Endothelial cell of umbilical vein (primary cell): ENCODE data around the gene NRDE2. TPM values are rescaled to one million over a fixed set of nuclear protein-coding genes. Genes with fewer than 3 reads are reported as not detected.

Source experiments
- BruUV-seq: library from RNA; stranded (reverse); fragments of 400-500 nt; replicated peaks from 2 replicates; lab custom pipeline; 2021; lab: Mats Ljungman, UMichigan
- CTCF ChIA-PET: fragments of 300-600, 350-600 bp; sonication (Branson Sonifier 250); formaldehyde crosslinking; loops from one replicate; lab custom pipeline; 2021; ENCODE audit warnings: antibody characterized with exemption, inconsistent platforms; lab: Charles Lee
- POLR2A ChIA-PET: fragments of 300-600, 350-600 bp; sonication (Branson Sonifier 250); formaldehyde crosslinking; loops from one replicate; lab custom pipeline; 2021; ENCODE audit warnings: antibody characterized with exemption, inconsistent platforms; lab: Charles Lee
- DNase-seq: peaks from one replicate; pipeline ENCODE4 v3.0.0-alpha.2; 2011; ENCODE audit warnings: low read depth, low spot score
- FAIRE-seq: peaks from 2 replicates; lab custom pipeline; 2011; peaks lifted over from hg19 to GRCh38; lab: Jason Lieb, UNC
- H2AFZ ChIP-seq: 2 replicates; pipeline ENCODE4 v1.6.0; 2012; ENCODE audit warnings: low read depth, low read length, control low read depth, inconsistent platforms
- H3K27ac ChIP-seq: 2 replicates; pipeline ENCODE4 v1.5.1; 2011; ENCODE audit warnings: low read depth, mild to moderate bottlenecking, control low read depth, low read length, moderate library complexity; ENCODE audit not compliant: insufficient read depth
- H3K27me3 ChIP-seq, 2 experiments: 2 replicates each; pipeline versions ENCODE4 v1.6.0 to v1.6.1; 2011; ENCODE audit warnings: low read length in 2 of 2, mixed read lengths in 1 of 2; ENCODE audit not compliant: control insufficient read depth in 2 of 2, insufficient read depth in 2 of 2
- H3K36me3 ChIP-seq, 2 experiments: 2 replicates in 1 of 2; 3 replicates in 1 of 2; pipeline ENCODE4 v1.5.1; 2011; ENCODE audit warnings: low read length in 2 of 2, mild to moderate bottlenecking in 1 of 2, moderate library complexity in 1 of 2; ENCODE audit not compliant: control insufficient read depth in 2 of 2, insufficient read depth in 2 of 2; ENCODE audit errors: extremely low read depth in 1 of 2
- H3K4me1 ChIP-seq: 3 replicates; pipeline ENCODE4 v1.5.1; 2011; ENCODE audit warnings: mild to moderate bottlenecking, low read length; ENCODE audit not compliant: control insufficient read depth, insufficient read depth; ENCODE audit errors: extremely low read depth
- H3K4me2 ChIP-seq: 2 replicates; pipeline ENCODE4 v1.6.1; 2011; ENCODE audit warnings: low read length, control low read depth, mixed read lengths; ENCODE audit not compliant: insufficient read depth
- H3K4me3 ChIP-seq, 3 experiments: fragments of 200-600 bp in 1 of 3; sonication (generic), shearing (Covaris generic) in 1 of 3; replicated peaks in 1 of 3; 2 replicates each; pipeline ENCODE4 v1.5.1; 2011 to 2016; ENCODE audit warnings: control low read depth in 3 of 3, low read length in 3 of 3, mild to moderate bottlenecking in 2 of 3, inconsistent platforms in 1 of 3, low read depth in 1 of 3, moderate library complexity in 1 of 3; ENCODE audit not compliant: insufficient read depth in 1 of 3
- H3K79me2 ChIP-seq: 2 replicates; pipeline ENCODE4 v1.6.0; 2012; ENCODE audit warnings: low read length, inconsistent platforms; ENCODE audit not compliant: control insufficient read depth, insufficient read depth
- H3K9ac ChIP-seq: replicated peaks from 2 replicates; pipeline ENCODE3; 2011; ENCODE audit warnings: low read length, control low read depth; ENCODE audit not compliant: insufficient read depth; ENCODE audit errors: extremely low read depth
- H3K9me1 ChIP-seq: replicated peaks from 3 replicates; pipeline ENCODE4 v1.6.0; 2011; ENCODE audit warnings: mild to moderate bottlenecking, low read length; ENCODE audit not compliant: control insufficient read depth, insufficient read depth; ENCODE audit errors: extremely low read depth
- H3K9me3 ChIP-seq: replicated peaks from 2 replicates; pipeline ENCODE4 v1.5.1; 2012; ENCODE audit warnings: low read length, inconsistent platforms; ENCODE audit not compliant: control insufficient read depth, insufficient read depth
- H4K20me1 ChIP-seq: replicated peaks from 2 replicates; pipeline ENCODE3; 2011; ENCODE audit warnings: mild to moderate bottlenecking, low read length; ENCODE audit not compliant: control insufficient read depth, insufficient read depth; ENCODE audit errors: extremely low read depth
- EZH2 ChIP-seq: IDR thresholded peaks from 2 replicates; pipeline ENCODE4 v1.6.1; 2012; ENCODE audit warnings: borderline replicate concordance, low read depth, mild to moderate bottlenecking, moderate library complexity, low read length, inconsistent platforms; ENCODE audit not compliant: severe bottlenecking
- FOS ChIP-seq: IDR thresholded peaks from 2 replicates; pipeline ENCODE4 v1.6.1; 2011; ENCODE audit warnings: mild to moderate bottlenecking, low read length, moderate library complexity, borderline replicate concordance; ENCODE audit not compliant: insufficient read depth
- GATA2 ChIP-seq: IDR thresholded peaks from 2 replicates; pipeline ENCODE4 v1.7.0; 2011; ENCODE audit warnings: low read depth, mild to moderate bottlenecking, moderate library complexity, mixed read lengths, low read length; ENCODE audit not compliant: insufficient read length, insufficient read depth
- JUN ChIP-seq: IDR thresholded peaks from 2 replicates; pipeline ENCODE4 v1.6.1; 2011; ENCODE audit warnings: borderline replicate concordance, low read depth; ENCODE audit not compliant: insufficient read length, insufficient read depth
- MYC ChIP-seq: IDR thresholded peaks from one replicate; pipeline ENCODE4 v1.6.1; 2011; ENCODE audit warnings: mild to moderate bottlenecking, low read depth, low read length
- POLR2A ChIP-seq: IDR thresholded peaks from 2 replicates; pipeline ENCODE4 v1.6.1; 2012; ENCODE audit warnings: low read depth, mild to moderate bottlenecking, control low read depth, low read length
- POLR2AphosphoS5 ChIP-seq: IDR thresholded peaks from 2 replicates; pipeline ENCODE4 v1.6.1; 2012; ENCODE audit warnings: low read depth, mild to moderate bottlenecking, control low read depth, low read length, moderate library complexity; ENCODE audit not compliant: insufficient read depth
- dilution Hi-C: fragments of 300-500 bp; cut with MboI; formaldehyde crosslinking; loops from one replicate; pipeline ENCODE4 v1.15.0; 2019; ENCODE audit warnings: low sequenced_read_pairs; ENCODE audit not compliant: extremely low pct_ligation_motif_present
- intact Hi-C: fragments of 100-400 bp; cut with micrococcal nuclease; formaldehyde crosslinking; loops from one replicate; pipeline ENCODE4 v1.10.0; 2022
- polyA plus RNA-seq, 4 experiments: library from polyadenylated mRNA; depleted of rRNA in 3 of 4; stranded (reverse) in 3 of 4; unstranded in 1 of 4; fragments of >200 nt; gene quantifications; 2 replicates each; pipeline versions ENCODE4 v1.2.1 to v1.2.3, GENCODE V29; 2011 to 2012; ENCODE audit warnings: missing spikeins in 1 of 4
- total RNA-seq: library from RNA; stranded (reverse); gene quantifications from 2 replicates; pipeline ENCODE4 v1.2.3, GENCODE V29; 2021
- TF ChIP-seq, protein P1 (sequence below): IDR thresholded peaks from 2 replicates; pipeline ENCODE4 v1.6.1; 2011; ENCODE audit not compliant: insufficient read depth, insufficient read length
- TF ChIP-seq, protein P2 (sequence below), 2 donors: IDR thresholded peaks; 1 replicate in 1 of 2; 2 replicates in 1 of 2; pipeline ENCODE4 v1.5.1; 2011; ENCODE audit warnings: low read length in 2 of 2, mild to moderate bottlenecking in 2 of 2, moderate library complexity in 2 of 2, control low read depth in 1 of 2, inconsistent platforms in 1 of 2, low read depth in 1 of 2; ENCODE audit not compliant: insufficient read depth in 1 of 2; ENCODE audit errors: extremely low read depth in 1 of 2

NRDE2 gene
- total and polyA plus RNA-seq, 2 donors (not counting 3 experiments of a cell fraction or from before 2014, with no cell fraction given) = 8.5 to 22.1 TPM

DNA sequence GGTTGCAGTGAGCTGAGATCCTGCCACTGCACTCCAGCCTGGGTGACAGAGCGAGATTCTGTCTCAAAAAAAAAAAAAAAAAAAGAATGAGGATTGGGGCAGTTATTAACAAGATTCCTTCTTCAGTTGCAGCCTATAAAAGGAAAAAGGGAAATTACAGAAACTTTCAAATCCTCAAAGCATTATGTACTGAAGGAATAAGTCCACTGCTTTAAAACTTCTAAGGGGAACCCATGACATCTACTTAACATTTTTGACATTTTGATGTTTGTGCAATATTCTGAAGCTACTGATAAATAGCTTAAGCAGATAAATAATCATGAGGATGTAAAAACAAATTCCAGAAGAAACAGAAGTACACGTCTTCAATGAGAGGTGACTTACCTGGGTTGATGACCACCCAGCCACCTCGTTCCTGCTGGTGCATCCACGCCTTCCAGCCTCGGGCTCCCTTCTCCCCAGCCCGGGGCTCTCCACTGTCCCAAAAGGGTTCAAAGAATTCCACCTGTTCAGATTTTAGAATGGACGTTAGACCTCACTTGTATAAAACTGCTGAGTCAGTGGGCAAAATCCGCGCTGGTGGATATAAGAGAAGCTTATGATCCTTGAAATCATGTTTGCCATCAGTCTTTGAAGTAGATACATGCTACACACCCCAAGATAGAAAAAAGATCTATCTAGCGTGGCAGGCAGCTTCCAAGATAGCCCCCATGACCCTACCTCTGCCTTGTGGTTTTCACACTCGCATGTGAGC is 33.7 kb downstream of the NRDE2 start:
- peaks cover 3 to 5% of the 10 kb centered on the region in 2 experiments for H3K36me3 ChIP-seq
- no peak overlapping the region for H2AFZ ChIP-seq
- intact Hi-C loops (no loop called here), dilution Hi-C loops (no loop called here)
- ChIA-PET CTCF (interaction anchor here (1.5 to 2.6 kb wide), 2 partner anchors 9 to 460 kb away, joined by 4 to 17 read pairs; no protein-coding TSS in a partner anchor), POLR2A (no interaction called here)
- TF ChIP-seq POLR2AphosphoS5 = no peak
- TF ChIP-seq, protein P1, sequence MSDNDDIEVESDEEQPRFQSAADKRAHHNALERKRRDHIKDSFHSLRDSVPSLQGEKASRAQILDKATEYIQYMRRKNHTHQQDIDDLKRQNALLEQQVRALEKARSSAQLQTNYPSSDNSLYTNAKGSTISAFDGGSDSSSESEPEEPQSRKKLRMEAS = no peak
- TF ChIP-seq JUN = no peak
- TF ChIP-seq FOS = no peak
- no peak for TF ChIP-seq POLR2A
- TF ChIP-seq EZH2 = no peak
- TF ChIP-seq MYC = no peak
- TF ChIP-seq GATA2 = no peak
- TF ChIP-seq, protein P2, sequence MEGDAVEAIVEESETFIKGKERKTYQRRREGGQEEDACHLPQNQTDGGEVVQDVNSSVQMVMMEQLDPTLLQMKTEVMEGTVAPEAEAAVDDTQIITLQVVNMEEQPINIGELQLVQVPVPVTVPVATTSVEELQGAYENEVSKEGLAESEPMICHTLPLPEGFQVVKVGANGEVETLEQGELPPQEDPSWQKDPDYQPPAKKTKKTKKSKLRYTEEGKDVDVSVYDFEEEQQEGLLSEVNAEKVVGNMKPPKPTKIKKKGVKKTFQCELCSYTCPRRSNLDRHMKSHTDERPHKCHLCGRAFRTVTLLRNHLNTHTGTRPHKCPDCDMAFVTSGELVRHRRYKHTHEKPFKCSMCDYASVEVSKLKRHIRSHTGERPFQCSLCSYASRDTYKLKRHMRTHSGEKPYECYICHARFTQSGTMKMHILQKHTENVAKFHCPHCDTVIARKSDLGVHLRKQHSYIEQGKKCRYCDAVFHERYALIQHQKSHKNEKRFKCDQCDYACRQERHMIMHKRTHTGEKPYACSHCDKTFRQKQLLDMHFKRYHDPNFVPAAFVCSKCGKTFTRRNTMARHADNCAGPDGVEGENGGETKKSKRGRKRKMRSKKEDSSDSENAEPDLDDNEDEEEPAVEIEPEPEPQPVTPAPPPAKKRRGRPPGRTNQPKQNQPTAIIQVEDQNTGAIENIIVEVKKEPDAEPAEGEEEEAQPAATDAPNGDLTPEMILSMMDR (IDR thresholded peaks at IDR 0.05; ENCODE audit: extremely low read depth in 1 of 2, insufficient read depth in 1 of 2, low read depth in 1 of 2, low read length in 2 of 2) = no peak
- H3K9me3 ChIP-seq = no peaks in the 10 kb centered on the region
- FAIRE-seq = no peak
- H3K4me2 ChIP-seq = no peak overlapping the region
- H3K9me1 ChIP-seq = no peaks in the 10 kb centered on the region
- no peak overlapping the region for H3K9ac ChIP-seq
- H3K4me1 ChIP-seq = no peaks in the 10 kb centered on the region
- H3K27ac ChIP-seq = no peak overlapping the region
- no TSS peak for BruUV-seq
- H3K4me3 ChIP-seq = no peak overlapping the region
- DNase-seq = no peak
- no peaks in the 10 kb centered on the region for H4K20me1 ChIP-seq
- no peaks in the 10 kb centered on the region for H3K79me2 ChIP-seq
- no peaks in the 10 kb centered on the region for H3K27me3 ChIP-seq
